ENCODE measurements around the gene ZZZ3. TPM values are rescaled to one million over a fixed set of nuclear protein-coding genes. Genes with fewer than 3 reads are reported as not detected.
A peak's percentile ranks its signal among the peaks of the same experiment; 100 is the strongest.
"Not testable (repeated sequence)": the region's sequence is repeated elsewhere in the genome, so short reads cannot be mapped to it uniquely, and the experiment has no call there.

Gene ZZZ3
- total RNA-seq, 2 experiments from 2014 or later = 36.9 to 38.5 TPM

- Histone ChIP-seq H3K27me3 (ENCODE audit: control insufficient read depth in 1 of 2, insufficient read depth in 2 of 2, low read length in 2 of 2) (no peaks in the 10 kb centered on the region), H3K36me3 (ENCODE audit: insufficient read depth, low read length) (peaks cover 49% of the 10 kb centered on the region), H3K9me3 (ENCODE audit: control insufficient read depth in 1 of 2, insufficient read depth in 1 of 2, low read length in 2 of 2) (no peaks in the 10 kb centered on the region), H3K4me1 (ENCODE audit: insufficient read depth, low read length) (no peaks in the 10 kb centered on the region), H3K27ac (ENCODE audit: low read depth in 1 of 2, low read length in 2 of 2) (no peak overlapping the region), H3K4me3 (ENCODE audit: low read length) (no peak overlapping the region)
- Mint-ChIP-seq H3K27ac (no peak overlapping the region), H3K36me3 (ENCODE audit: low read depth) (peaks cover 56% of the 10 kb centered on the region), H3K4me1 (ENCODE audit: low read depth) (no peaks in the 10 kb centered on the region), H3K27me3 (no peaks in the 10 kb centered on the region), H3K9me3 (no peaks in the 10 kb centered on the region), H3K4me3 (no peak overlapping the region)
- DNase-seq (no peak), ATAC-seq (ENCODE audit: poor library complexity) (no peak)
- ChIA-PET POLR2A (no interaction called here), CTCF (no interaction called here)
- intact Hi-C loops (cut with DNase I, micrococcal nuclease) = no loop called here
- no peak for TF ChIP-seq CTCF (IDR thresholded peaks at IDR 0.05)
These were observed 23.9 kb upstream of the ZZZ3 start for GRCh38 chr1:77706321-77706720.

GRCh38 chr1:77704736-77705135 lies 22.3 kb upstream of the ZZZ3 start:
- Histone ChIP-seq H3K9me3 (ENCODE audit: control insufficient read depth in 1 of 2, insufficient read depth in 1 of 2, low read length in 2 of 2) (no peaks in the 10 kb centered on the region), H3K4me3 (ENCODE audit: low read length) (no peak overlapping the region), H3K27me3 (ENCODE audit: control insufficient read depth in 1 of 2, insufficient read depth in 2 of 2, low read length in 2 of 2) (no peaks in the 10 kb centered on the region), H3K27ac (ENCODE audit: low read depth in 1 of 2, low read length in 2 of 2) (no peak overlapping the region), H3K4me1 (ENCODE audit: insufficient read depth, low read length) (no peaks in the 10 kb centered on the region), H3K36me3 (ENCODE audit: insufficient read depth, low read length) (peaks cover 38% of the 10 kb centered on the region)
- TF ChIP-seq CTCF (IDR thresholded peaks at IDR 0.05) = no peak
- DNase-seq (no peak), ATAC-seq (ENCODE audit: poor library complexity) (no peak)
- intact Hi-C loops (cut with DNase I, micrococcal nuclease) = no loop called here
- H3K27ac Mint-ChIP-seq = peak overlapping the region; percentile 22
- POLR2A ChIA-PET = no interaction called here
- H3K4me1 Mint-ChIP-seq (ENCODE audit: low read depth) = no peaks in the 10 kb centered on the region
- peaks cover 48% of the 10 kb centered on the region for H3K36me3 Mint-ChIP-seq (ENCODE audit: low read depth)
- H3K9me3 Mint-ChIP-seq = no peaks in the 10 kb centered on the region
- H3K27me3 Mint-ChIP-seq = no peaks in the 10 kb centered on the region
- CTCF ChIA-PET = no interaction called here
- H3K4me3 Mint-ChIP-seq = no peak overlapping the region

- POLR2A ChIA-PET = not testable (repeated sequence)
These were observed 17.2 kb upstream of the ZZZ3 start for GRCh38 chr1:77699673-77700072.

GRCh38 chr1:77697441-77697840 lies 15.0 kb upstream of the ZZZ3 start:
- ATAC-seq (ENCODE audit: poor library complexity) (no peak), DNase-seq (no peak)
- no peak for TF ChIP-seq CTCF (IDR thresholded peaks at IDR 0.05)
- Mint-ChIP-seq H3K4me3 (no peak overlapping the region), H3K36me3 (ENCODE audit: low read depth) (peaks cover 56% of the 10 kb centered on the region), H3K4me1 (ENCODE audit: low read depth) (no peaks in the 10 kb centered on the region), H3K9me3 (no peaks in the 10 kb centered on the region), H3K27ac (no peak overlapping the region), H3K27me3 (no peaks in the 10 kb centered on the region)
- H3K36me3 ChIP-seq (ENCODE audit: insufficient read depth, low read length) = peaks cover 38% of the 10 kb centered on the region
- intact Hi-C loops (cut with DNase I, micrococcal nuclease) = no loop called here
- no peak overlapping the region for H3K27ac ChIP-seq (ENCODE audit: low read depth in 1 of 2, low read length in 2 of 2)
- POLR2A ChIA-PET = no interaction called here
- no peaks in the 10 kb centered on the region for H3K9me3 ChIP-seq (ENCODE audit: control insufficient read depth in 1 of 2, insufficient read depth in 1 of 2, low read length in 2 of 2)
- H3K27me3 ChIP-seq (ENCODE audit: control insufficient read depth in 1 of 2, insufficient read depth in 2 of 2, low read length in 2 of 2) = no peaks in the 10 kb centered on the region
- H3K4me3 ChIP-seq (ENCODE audit: low read length) = no peak overlapping the region
- no peaks in the 10 kb centered on the region for H3K4me1 ChIP-seq (ENCODE audit: insufficient read depth, low read length)
- CTCF ChIA-PET = no interaction called here

More at GRCh38 chr1:77699673-77700072, 17.2 kb upstream of the ZZZ3 start:
- CTCF ChIA-PET; DNase-seq; H3K9me3 Mint-ChIP-seq; H3K27ac Mint-ChIP-seq; H3K4me3 ChIP-seq (ENCODE audit: low read length); H3K4me3 Mint-ChIP-seq; H3K27ac ChIP-seq (ENCODE audit: low read depth in 1 of 2, low read length in 2 of 2); intact Hi-C loops (cut with DNase I, micrococcal nuclease); H3K4me1 ChIP-seq (ENCODE audit: insufficient read depth, low read length); H3K9me3 ChIP-seq (ENCODE audit: control insufficient read depth in 1 of 2, insufficient read depth in 1 of 2, low read length in 2 of 2); H3K27me3 ChIP-seq (ENCODE audit: control insufficient read depth in 1 of 2, insufficient read depth in 2 of 2, low read length in 2 of 2); H3K4me1 Mint-ChIP-seq (ENCODE audit: low read depth); ATAC-seq (ENCODE audit: poor library complexity); H3K27me3 Mint-ChIP-seq: not testable (repeated sequence)
- H3K36me3 ChIP-seq (ENCODE audit: insufficient read depth, low read length) = peaks cover 30% of the 10 kb centered on the region
- peaks cover 50% of the 10 kb centered on the region for H3K36me3 Mint-ChIP-seq (ENCODE audit: low read depth)

Data from CD4-positive, alpha-beta T cell (primary cell).